K562 (cell line): ENCODE results near the gene TRDN.

ENCODE experiments used
- ATF6 ChIP-seq: sonication (generic); formaldehyde crosslinking; IDR thresholded peaks from 2 replicates; pipeline ENCODE4 v1.4.0; 2020; ENCODE audit warnings: mild to moderate bottlenecking, missing genetic modification reagents
- POLR2A ChIP-seq: fragments of 450-650 bp; conservative IDR thresholded peaks from 2 replicates; pipeline ENCODE4 v1.6.1; 2016
- PRDM10 ChIP-seq: fragments of 450-650 bp; IDR thresholded peaks from 2 replicates; pipeline ENCODE4 v1.6.1; 2018; ENCODE audit not compliant: partially characterized antibody
- REST ChIP-seq, 2 experiments: fragments of 450-650 bp; formaldehyde crosslinking in 1 of 2; IDR thresholded peaks; 2 replicates each; pipeline versions ENCODE4 v1.4.0 to v1.6.1; 2014 to 2020; ENCODE audit warnings: mild to moderate bottlenecking in 2 of 2, borderline replicate concordance in 1 of 2, low read depth in 1 of 2
- YY1 ChIP-seq, 3 experiments: IDR thresholded peaks; 2 replicates each; pipeline ENCODE4 v1.6.1; 2011; ENCODE audit warnings: low read length in 2 of 3, mild to moderate bottlenecking in 2 of 3, moderate library complexity in 2 of 3, borderline replicate concordance in 1 of 3, control low read depth in 1 of 3, low read depth in 1 of 3; ENCODE audit not compliant: insufficient read depth in 3 of 3, insufficient replicate concordance in 2 of 3, control insufficient read depth in 1 of 3, insufficient read length in 1 of 3; ENCODE audit errors: extremely low read depth in 1 of 3
- ZBTB40 ChIP-seq, 2 experiments: fragments of 450-650 bp in 1 of 2; sonication (generic) in 1 of 2; formaldehyde crosslinking in 1 of 2; IDR thresholded peaks; 2 replicates each; pipeline versions ENCODE4 v1.7.1 to v1.9.0; 2016 to 2022; ENCODE audit warnings: inconsistent platforms in 1 of 2, mild to moderate bottlenecking in 1 of 2, missing genetic modification reagents in 1 of 2
- ZNF3 ChIP-seq: fragments of 250-450 bp; sonication (Bioruptor Pico); IDR thresholded peaks from 2 replicates; pipeline ENCODE4 v1.5.0; 2021; ENCODE audit warnings: mild to moderate bottlenecking, moderate library complexity

GRCh38 chr6:123418071-123418470 lies 218.7 kb downstream of the TRDN start:
- no peak for TF ChIP-seq YY1 (IDR thresholded peaks at IDR 0.05; ENCODE audit: borderline replicate concordance in 1 of 3, control insufficient read depth in 1 of 3, extremely low read depth in 1 of 3, insufficient read depth in 3 of 3, insufficient read length in 1 of 3, insufficient replicate concordance in 2 of 3, low read depth in 1 of 3, low read length in 2 of 3)
- no peak for TF ChIP-seq PRDM10
- no peak for TF ChIP-seq REST (IDR thresholded peaks at IDR 0.05; ENCODE audit: borderline replicate concordance)
- no peak for TF ChIP-seq REST (CRISPR knock-in tag; IDR thresholded peaks at IDR 0.05; ENCODE audit: low read depth)
- no peak for TF ChIP-seq POLR2A
- TF ChIP-seq ATF6: no peak
- TF ChIP-seq ZNF3 (CRISPR knock-in tag): no peak
- TF ChIP-seq ZBTB40 (IDR thresholded peaks at IDR 0.05): no peak
- TF ChIP-seq ZBTB40 (CRISPR knock-in tag; IDR thresholded peaks at IDR 0.05): no peak
